MM.1S (cell line): ENCODE data around the gene DCDC2C.

Experiments used
- EZH2 ChIP-seq: fragments of 300-600 bp; sonication (generic); optimal IDR thresholded peaks from 2 replicates; pipeline ENCODE3; 2017; ENCODE audit warnings: low read depth, mild to moderate bottlenecking, antibody characterized with exemption, low read length, mixed read lengths
- TF ChIP-seq, protein P1 (sequence below): fragments of 300-600 bp; sonication (generic); IDR thresholded peaks from 2 replicates; pipeline ENCODE4 v1.5.1; 2016; ENCODE audit warnings: antibody characterized with exemption, low read length, mixed read lengths

DNA sequence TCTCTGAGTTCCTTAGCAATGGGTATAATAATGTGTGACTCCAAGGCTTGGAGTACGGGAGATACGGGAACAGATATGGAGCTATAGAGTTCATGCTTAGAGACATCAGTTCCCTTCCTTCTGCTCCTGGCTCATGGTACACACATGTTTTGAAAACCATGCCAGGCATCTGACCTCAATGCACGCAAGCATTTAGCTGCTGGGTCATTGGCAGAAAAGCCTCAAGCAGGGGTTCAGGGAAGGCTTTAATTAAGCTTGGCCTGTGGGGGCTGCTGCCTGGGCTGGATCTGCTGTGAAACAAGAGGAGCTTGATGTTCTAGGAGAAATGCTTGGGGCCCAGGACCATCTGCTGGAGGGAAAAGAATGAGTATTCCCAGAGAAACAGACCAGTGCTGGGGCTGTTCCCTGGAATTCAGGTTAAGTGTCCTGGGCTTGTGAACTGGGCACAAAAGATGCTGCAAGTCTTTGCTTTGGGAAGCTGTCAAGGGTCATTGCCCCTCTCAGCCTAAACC, 42.2 kb upstream of the DCDC2C start:
- TF ChIP-seq, protein P1, sequence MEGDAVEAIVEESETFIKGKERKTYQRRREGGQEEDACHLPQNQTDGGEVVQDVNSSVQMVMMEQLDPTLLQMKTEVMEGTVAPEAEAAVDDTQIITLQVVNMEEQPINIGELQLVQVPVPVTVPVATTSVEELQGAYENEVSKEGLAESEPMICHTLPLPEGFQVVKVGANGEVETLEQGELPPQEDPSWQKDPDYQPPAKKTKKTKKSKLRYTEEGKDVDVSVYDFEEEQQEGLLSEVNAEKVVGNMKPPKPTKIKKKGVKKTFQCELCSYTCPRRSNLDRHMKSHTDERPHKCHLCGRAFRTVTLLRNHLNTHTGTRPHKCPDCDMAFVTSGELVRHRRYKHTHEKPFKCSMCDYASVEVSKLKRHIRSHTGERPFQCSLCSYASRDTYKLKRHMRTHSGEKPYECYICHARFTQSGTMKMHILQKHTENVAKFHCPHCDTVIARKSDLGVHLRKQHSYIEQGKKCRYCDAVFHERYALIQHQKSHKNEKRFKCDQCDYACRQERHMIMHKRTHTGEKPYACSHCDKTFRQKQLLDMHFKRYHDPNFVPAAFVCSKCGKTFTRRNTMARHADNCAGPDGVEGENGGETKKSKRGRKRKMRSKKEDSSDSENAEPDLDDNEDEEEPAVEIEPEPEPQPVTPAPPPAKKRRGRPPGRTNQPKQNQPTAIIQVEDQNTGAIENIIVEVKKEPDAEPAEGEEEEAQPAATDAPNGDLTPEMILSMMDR = no peak
- TF ChIP-seq EZH2 = no peak
